GM12891 (cell line): ENCODE data around the gene ITGBL1.
A peak's percentile ranks its signal among the peaks of the same experiment; 100 is the strongest.

ENCODE experiments used
- DNase-seq: peaks from one replicate; pipeline ENCODE4 v3.0.0; 2011; ENCODE audit warnings: low spot score; ENCODE audit not compliant: insufficient read length
- FAIRE-seq: peaks from 2 replicates; lab custom pipeline; 2011; peaks lifted over from hg19 to GRCh38; lab: Jason Lieb, UNC
- PAX5 ChIP-seq: IDR thresholded peaks from 2 replicates; pipeline ENCODE4 v1.6.1; 2011; ENCODE audit warnings: low read length, moderate library complexity, mild to moderate bottlenecking; ENCODE audit not compliant: insufficient read depth, severe bottlenecking
- POLR2A ChIP-seq: IDR thresholded peaks from 2 replicates; pipeline ENCODE4 v1.6.1; 2011; ENCODE audit warnings: low read depth, low read length, control low read depth
- POLR2AphosphoS5 ChIP-seq: IDR thresholded peaks from 2 replicates; pipeline ENCODE4 v1.6.1; 2011; ENCODE audit warnings: low read depth, low read length, control low read depth
- POU2F2 ChIP-seq: IDR thresholded peaks from 2 replicates; pipeline ENCODE4 v1.6.1; 2011; ENCODE audit warnings: low read depth, mild to moderate bottlenecking, control low read depth, low read length, moderate library complexity
- SPI1 ChIP-seq: IDR thresholded peaks from 2 replicates; pipeline ENCODE4 v1.6.1; 2011; ENCODE audit warnings: low read depth, low read length, control low read depth
- TAF1 ChIP-seq: IDR thresholded peaks from 2 replicates; pipeline ENCODE4 v1.6.1; 2011; ENCODE audit warnings: low read depth, low read length, control low read depth

Gene ITGBL1

GRCh38 chr13:101634142-101634541, 181.7 kb downstream of the ITGBL1 start:
- FAIRE-seq, result no peak
- no peak for DNase-seq
- TF ChIP-seq PAX5, result no peak
- TF ChIP-seq POLR2AphosphoS5, result no peak
- no peak for TF ChIP-seq TAF1
- TF ChIP-seq SPI1, result no peak
- no peak for TF ChIP-seq POLR2A
- TF ChIP-seq POU2F2, result no peak

GRCh38 chr13:101639711-101640110, 187.2 kb downstream of the ITGBL1 start:
- TF ChIP-seq PAX5, result no peak
- no peak for TF ChIP-seq POLR2A
- no peak for TF ChIP-seq TAF1
- no peak for TF ChIP-seq POU2F2
- no peak for TF ChIP-seq SPI1
- no peak for TF ChIP-seq POLR2AphosphoS5
- no peak for DNase-seq
- FAIRE-seq, result no peak

- TF ChIP-seq PAX5, result no peak
- DNase-seq (no peak), FAIRE-seq (no peak)
Measured at GRCh38 chr13:101640788-101641400, 188.4 kb downstream of the ITGBL1 start.

DNA sequence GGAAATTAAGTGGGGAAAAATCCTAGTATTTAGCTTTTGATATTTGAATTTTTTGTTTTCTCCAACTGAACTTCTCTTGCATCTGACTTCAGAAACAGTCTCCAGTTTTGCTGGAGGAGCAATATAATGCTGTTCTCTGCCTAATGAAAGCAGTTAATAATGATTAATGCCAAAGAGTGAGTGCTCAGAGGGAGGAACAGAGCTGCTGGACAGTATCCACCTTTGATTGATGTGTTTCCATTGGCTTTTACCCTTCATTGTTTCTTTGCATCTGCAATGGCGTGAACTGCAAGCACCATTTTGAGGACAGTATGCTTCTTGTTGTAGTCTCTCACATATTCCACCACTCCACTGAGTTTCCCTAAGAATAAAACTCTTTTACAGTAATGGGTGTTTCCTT, 193.4 kb downstream of the ITGBL1 start:
- DNase-seq, result no peak
- FAIRE-seq, result peak; percentile 28
- TF ChIP-seq TAF1 (no peak), PAX5 (no peak), POLR2AphosphoS5 (no peak), SPI1 (no peak)

DNA sequence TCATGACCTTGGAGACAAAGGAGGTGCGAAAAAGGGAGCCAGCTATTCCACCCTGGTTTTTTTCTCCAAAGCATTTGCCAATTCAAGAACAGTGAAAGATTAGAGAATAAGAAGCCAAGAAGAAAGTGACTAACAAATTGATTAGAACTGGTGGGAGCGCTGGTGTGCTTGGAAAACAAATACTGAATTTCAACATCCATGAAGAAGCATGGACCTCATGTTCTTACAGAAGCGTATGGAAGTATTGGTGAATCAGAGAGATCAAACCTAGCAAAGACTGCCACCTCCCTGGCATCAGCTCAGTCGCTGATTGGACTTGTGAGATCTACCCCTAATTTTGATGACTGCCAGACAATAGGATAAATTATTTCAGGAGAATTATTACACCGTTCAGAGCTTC, 195.3 kb downstream of the ITGBL1 start:
- DNase-seq (no peak), FAIRE-seq (no peak)
- TF ChIP-seq TAF1, result no peak
- TF ChIP-seq POLR2A, result no peak
- TF ChIP-seq SPI1, result no peak
- no peak for TF ChIP-seq POLR2AphosphoS5
- TF ChIP-seq POU2F2, result no peak
- TF ChIP-seq PAX5, result no peak

DNA sequence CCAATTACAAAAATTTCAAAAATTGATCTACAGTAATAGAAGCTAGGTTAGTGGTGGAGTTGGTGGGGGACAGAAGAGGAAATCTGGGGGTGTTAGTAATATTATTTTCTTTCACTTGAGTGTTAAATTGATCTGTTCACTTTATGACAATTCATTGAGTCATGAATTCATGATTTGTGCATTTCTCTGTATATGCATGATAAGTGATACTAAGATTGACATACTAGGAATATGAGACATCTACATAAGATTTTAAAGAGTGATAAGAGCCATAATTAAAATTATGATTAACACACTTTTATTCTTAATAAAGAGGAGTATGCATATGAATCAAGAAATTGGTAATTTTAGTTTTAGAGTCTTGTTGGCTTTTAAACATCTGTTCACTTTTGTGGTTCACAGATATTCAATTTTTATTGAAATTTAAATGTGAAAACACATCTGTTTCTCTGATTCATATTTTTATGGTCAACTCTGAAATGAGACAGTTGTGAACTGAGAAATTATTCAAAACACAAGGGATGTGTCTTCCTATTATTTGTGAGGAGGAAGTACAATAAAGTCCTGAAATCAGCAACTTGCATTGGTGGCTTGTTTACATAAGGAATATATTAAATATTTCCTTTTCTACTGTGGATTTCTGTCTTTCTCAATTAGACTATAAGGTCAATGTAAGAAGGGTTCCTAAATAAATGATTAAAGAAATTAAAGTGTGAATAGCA, 196.5 kb downstream of the ITGBL1 start:
- no peak for FAIRE-seq
- TF ChIP-seq SPI1, result no peak
- no peak for TF ChIP-seq POLR2AphosphoS5
- TF ChIP-seq POLR2A, result no peak
- no peak for TF ChIP-seq PAX5
- no peak for TF ChIP-seq POU2F2
- no peak for TF ChIP-seq TAF1
- no peak for DNase-seq

- FAIRE-seq (no peak), DNase-seq (no peak)
- TF ChIP-seq PAX5 (no peak), POLR2A (no peak), POU2F2 (no peak), TAF1 (no peak), SPI1 (no peak), POLR2AphosphoS5 (no peak)
Measured at GRCh38 chr13:101649488-101650126, 197.1 kb downstream of the ITGBL1 start.

- no peak for DNase-seq
- TF ChIP-seq POLR2AphosphoS5, result no peak
- no peak for TF ChIP-seq TAF1
- no peak for TF ChIP-seq SPI1
- TF ChIP-seq POU2F2, result no peak
- no peak for TF ChIP-seq PAX5
- TF ChIP-seq POLR2A, result no peak
- no peak for FAIRE-seq
Measured at GRCh38 chr13:101654883-101655282, 202.4 kb downstream of the ITGBL1 start.

DNA sequence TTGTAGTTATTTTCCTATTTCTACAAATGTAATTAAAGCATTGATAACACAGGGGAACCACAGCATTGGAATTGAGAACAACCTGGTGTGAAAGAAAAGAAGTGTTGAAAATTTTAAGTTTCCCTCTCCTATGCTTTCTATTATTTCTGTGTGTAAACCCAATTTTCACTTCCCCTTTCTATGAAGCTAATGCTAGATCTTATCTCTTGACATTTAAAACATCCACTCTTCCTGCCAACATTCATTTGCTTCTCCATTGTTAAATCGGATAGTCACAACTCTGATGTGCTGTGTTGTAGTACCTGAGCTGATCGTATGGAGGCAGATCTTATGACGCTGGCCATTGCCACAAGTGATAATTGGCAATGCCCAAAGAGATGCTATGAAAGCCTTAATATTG, 203.0 kb downstream of the ITGBL1 start:
- FAIRE-seq (no peak), DNase-seq (no peak)
- TF ChIP-seq POLR2A, result no peak
- peak; percentile 86 for TF ChIP-seq SPI1

DNA sequence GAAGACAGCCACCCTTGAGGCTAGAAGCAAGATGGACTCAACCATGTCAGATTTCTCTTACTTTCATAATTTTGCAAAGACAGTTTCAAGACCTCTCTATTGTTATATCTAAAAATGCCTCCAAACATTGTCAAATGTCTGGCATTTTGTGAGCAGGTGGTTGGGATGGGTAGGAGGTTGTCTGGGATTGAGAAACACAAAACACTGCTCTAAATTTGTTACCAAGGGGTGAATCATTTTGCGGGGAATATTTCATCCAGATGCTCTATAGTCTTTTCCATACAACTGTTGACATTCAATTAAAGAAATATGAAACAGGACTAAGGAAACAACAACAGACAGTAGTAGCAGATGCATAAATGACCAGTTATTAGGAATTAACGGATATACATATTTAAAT, 208.2 kb downstream of the ITGBL1 start:
- FAIRE-seq, result no peak
- TF ChIP-seq POU2F2 (no peak), PAX5 (no peak), POLR2AphosphoS5 (no peak), SPI1 (no peak), TAF1 (no peak), POLR2A (no peak)
- DNase-seq, result no peak

DNA sequence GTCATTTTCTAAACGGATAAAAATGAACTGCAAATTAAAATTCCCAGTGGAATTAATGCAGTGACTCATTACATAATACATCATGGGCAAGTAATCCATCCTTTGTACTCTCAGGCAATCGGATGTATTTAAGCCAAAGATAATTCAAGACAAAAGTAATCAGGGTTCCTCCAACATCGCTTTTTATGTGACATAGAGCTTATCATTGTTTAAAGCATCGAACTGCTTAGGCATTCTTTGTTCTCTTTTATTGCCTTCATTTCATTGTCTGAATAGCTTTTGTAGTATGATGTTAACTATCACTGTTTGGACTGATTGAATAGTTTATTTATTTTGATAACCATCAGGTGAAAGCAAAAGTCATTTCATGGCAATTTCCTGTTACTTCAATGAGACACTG, 209.4 kb downstream of the ITGBL1 start:
- no peak for TF ChIP-seq TAF1
- TF ChIP-seq POLR2A, result no peak
- no peak for FAIRE-seq
- DNase-seq, result no peak
